Gastrocnemius medialis (tissue), 4 donors: ENCODE results near the gene ASPG.

Source experiments
- CTCF ChIP-seq, 5 experiments: fragments of 450-650 bp in 3 of 5; fragments of 200-600 bp in 2 of 5; sonication (generic) in 2 of 5; IDR thresholded peaks in 4 of 5; conservative IDR thresholded peaks in 1 of 5; 1 replicate in 4 of 5; 2 replicates in 1 of 5; pipeline ENCODE4 v1.5.1; 2016 to 2019; ENCODE audit warnings: antibody characterized with exemption in 5 of 5, mild to moderate bottlenecking in 3 of 5, moderate library complexity in 3 of 5
- POLR2A ChIP-seq, 2 donors: fragments of 450-650 bp; IDR thresholded peaks; one replicate each; pipeline ENCODE4 v1.6.1; 2017; ENCODE audit warnings: antibody characterized with exemption in 2 of 2, mild to moderate bottlenecking in 2 of 2, moderate library complexity in 2 of 2

GRCh38 chr14:104123879-104124278 lies 38.4 kb downstream of the ASPG start:
- TF ChIP-seq CTCF (IDR thresholded peaks at IDR 0.05 in 4 of 5, conservative IDR thresholded peaks at IDR 0.05 in 1 of 5) = no peak
- no peak for TF ChIP-seq POLR2A (IDR thresholded peaks at IDR 0.05)
